ENCODE data around the gene KCNK7. TPM values are rescaled to one million over a fixed set of nuclear protein-coding genes. Genes with fewer than 3 reads are reported as not detected.

Gene KCNK7
- total RNA-seq, 1 donor from 2014 or later: 1.7 TPM

- H3K27ac ChIP-seq: peak overlapping the region; percentile 44
- H3K4me1 ChIP-seq: peaks cover 59% of the 10 kb centered on the region
- H3K9me3 ChIP-seq: no peaks in the 10 kb centered on the region
- ATAC-seq (no peak), DNase-seq (no peak)
- H3K36me3 ChIP-seq: peaks cover 86% of the 10 kb centered on the region
- H3K27me3 ChIP-seq (ENCODE audit: low read depth): no peaks in the 10 kb centered on the region
- H3K4me3 ChIP-seq: peak overlapping the region; percentile 38
- TF ChIP-seq CTCF (IDR thresholded peaks at IDR 0.05): no peak
- intact Hi-C loops (cut with DNase I): no loop called here
Observed at GRCh38 chr11:65607614-65608426, 12.2 kb upstream of the KCNK7 start.

- ATAC-seq: peak; percentile 96 to 97
- DNase-seq: peak; percentile 94
- no peaks in the 10 kb centered on the region for H3K9me3 ChIP-seq
- H3K27me3 ChIP-seq (ENCODE audit: low read depth): no peaks in the 10 kb centered on the region
- peak overlapping the region; percentile 38 for H3K4me3 ChIP-seq
- peak overlapping the region; percentile 68 for H3K27ac ChIP-seq
- TF ChIP-seq CTCF (IDR thresholded peaks at IDR 0.05): no peak
- intact Hi-C loops (cut with DNase I): no loop called here
- peaks cover 86% of the 10 kb centered on the region for H3K36me3 ChIP-seq
- H3K4me1 ChIP-seq: peaks cover 52% of the 10 kb centered on the region
Observed at GRCh38 chr11:65606876-65607613, 11.4 kb upstream of the KCNK7 start.

DNA sequence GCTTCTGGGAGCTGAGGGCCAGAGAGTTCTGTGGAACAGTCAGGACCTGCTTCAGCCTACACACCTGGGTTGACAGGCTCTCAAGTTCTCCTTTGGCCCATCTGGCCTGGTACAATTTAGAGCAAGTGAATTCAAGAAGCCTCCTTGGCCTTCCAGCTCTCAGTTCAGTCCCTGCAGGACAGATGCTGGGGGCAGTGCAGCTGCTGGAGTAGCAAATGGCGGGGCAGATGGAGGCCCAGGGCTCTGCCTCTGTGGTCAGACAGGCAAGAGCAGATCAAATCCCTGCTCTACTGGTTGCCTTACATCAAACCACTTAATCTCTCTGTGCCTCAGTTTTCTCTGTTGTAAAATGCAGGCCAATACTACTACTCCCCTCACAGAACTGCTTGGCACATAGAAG is 8.7 kb upstream of the KCNK7 start:
- Histone ChIP-seq H3K4me1 (peaks cover 25% of the 10 kb centered on the region), H3K9me3 (no peaks in the 10 kb centered on the region), H3K4me3 (no peak overlapping the region), H3K27me3 (ENCODE audit: low read depth) (no peaks in the 10 kb centered on the region), H3K27ac (no peak overlapping the region), H3K36me3 (peaks cover 98% of the 10 kb centered on the region)
- no peak for DNase-seq
- intact Hi-C loops (cut with DNase I): no loop called here
- no peak for ATAC-seq
- TF ChIP-seq CTCF (IDR thresholded peaks at IDR 0.05): no peak

DNA sequence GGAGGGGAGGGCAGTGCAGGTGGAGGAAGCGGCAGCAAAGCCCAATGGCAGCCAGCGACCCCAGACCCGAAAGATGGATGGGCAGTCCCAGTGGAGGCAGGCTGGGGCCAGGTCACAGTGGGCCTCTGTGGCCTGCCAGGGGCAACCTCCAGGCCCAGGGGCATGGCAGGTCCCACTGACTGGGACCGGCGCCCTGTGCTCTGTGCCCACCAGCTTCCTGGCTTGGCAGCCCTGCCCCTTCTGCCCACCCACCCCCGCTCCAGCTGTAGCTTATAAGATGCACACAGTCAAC is 4.3 kb upstream of the KCNK7 start:
- no peak for ATAC-seq
- TF ChIP-seq CTCF (IDR thresholded peaks at IDR 0.05): no peak
- Histone ChIP-seq H3K36me3 (peaks cover 83% of the 10 kb centered on the region), H3K4me1 (peaks cover 11% of the 10 kb centered on the region), H3K9me3 (no peaks in the 10 kb centered on the region), H3K4me3 (no peak overlapping the region), H3K27me3 (ENCODE audit: low read depth) (no peaks in the 10 kb centered on the region), H3K27ac (no peak overlapping the region)
- intact Hi-C loops (cut with DNase I): no loop called here
- DNase-seq: no peak

DNA sequence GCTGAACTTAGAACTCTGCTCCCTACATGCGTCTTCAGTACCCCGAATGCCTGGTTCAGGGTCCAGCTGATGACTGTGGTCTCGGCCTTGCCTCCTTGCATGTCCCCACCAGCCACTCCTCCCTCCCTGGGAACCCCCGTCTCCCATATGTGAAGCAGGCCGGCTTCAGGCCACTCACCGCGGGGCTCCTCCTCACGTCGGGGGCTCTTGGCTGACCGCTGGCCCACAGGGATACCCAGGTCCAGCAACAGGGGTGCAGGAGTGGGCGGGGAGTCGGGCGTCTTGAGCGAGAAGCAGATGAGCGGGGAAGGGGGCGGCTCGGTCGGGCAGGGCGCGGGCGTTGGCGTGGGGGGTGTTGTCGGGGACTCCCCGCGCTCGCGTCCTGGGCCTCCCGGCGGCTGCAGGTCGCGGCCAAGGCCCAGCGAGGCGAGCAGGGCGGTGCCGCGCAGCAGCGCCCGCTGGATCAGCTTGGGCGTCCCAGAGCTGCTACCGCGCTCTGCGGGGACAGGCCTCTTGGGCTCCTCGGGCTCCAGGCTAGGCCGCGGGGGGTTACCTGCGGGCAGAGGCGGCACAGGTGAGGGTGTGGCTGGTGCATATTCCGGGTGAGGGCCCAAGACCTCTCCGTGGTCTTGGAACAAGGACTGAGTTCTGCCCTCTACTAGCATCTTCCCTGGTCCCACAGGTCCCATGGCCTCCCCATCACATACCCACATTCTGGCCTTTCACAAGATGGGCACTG is 3.8 kb upstream of the KCNK7 start:
- intact Hi-C loops (cut with DNase I): no loop called here
- DNase-seq (no peak), ATAC-seq (no peak)
- H3K9me3 ChIP-seq: no peaks in the 10 kb centered on the region
- H3K4me3 ChIP-seq: no peak overlapping the region
- no peak for TF ChIP-seq CTCF (IDR thresholded peaks at IDR 0.05)
- H3K36me3 ChIP-seq: peaks cover 78% of the 10 kb centered on the region
- peaks cover 15% of the 10 kb centered on the region for H3K4me1 ChIP-seq
- no peaks in the 10 kb centered on the region for H3K27me3 ChIP-seq (ENCODE audit: low read depth)
- H3K27ac ChIP-seq: no peak overlapping the region

Measured in lower lobe of right lung (tissue), 2 donors.